ENCODE results near the gene PTMS.

PTMS gene

GRCh38 chr12:6752921-6753771 is 13.0 kb upstream of the PTMS start, which contains the start of gene MLF2:
TSS of gene MLF2 (minus strand) at chr12:6753141. CDS start at chr12:6752334, 807 bp downstream.
- DNase-seq = peak; percentile 98

- DNase-seq = no peak
These were observed 12.3 kb upstream of the PTMS start for GRCh38 chr12:6753772-6754356.

GRCh38 chr12:6754411-6754810 is 11.8 kb upstream of the PTMS start:
- no peak for DNase-seq

GRCh38 chr12:6757028-6757690 is 9.0 kb upstream of the PTMS start:
- no peak for DNase-seq

- DNase-seq = no peak
These were observed 7.6 kb upstream of the PTMS start for GRCh38 chr12:6758506-6759095.

GRCh38 chr12:6759741-6760140 is 6.4 kb upstream of the PTMS start:
- DNase-seq = no peak

- DNase-seq = no peak
These were observed 2.8 kb upstream of the PTMS start for GRCh38 chr12:6763380-6763779.

- peak; percentile 100 for DNase-seq
These were observed 1.9 kb upstream of the PTMS start for GRCh38 chr12:6764011-6764828.

GRCh38 chr12:6765048-6765633 is 1.0 kb upstream of the PTMS start:
- no peak for DNase-seq

- peak; percentile 38 for DNase-seq
These were observed 637 bp downstream of the PTMS start for GRCh38 chr12:6766651-6767349.

GRCh38 chr12:6767353-6768319 is 1.5 kb downstream of the PTMS start:
- DNase-seq = no peak

GRCh38 chr12:6768437-6768914 is 2.3 kb downstream of the PTMS start:
- no peak for DNase-seq

GRCh38 chr12:6768990-6769389 is 2.8 kb downstream of the PTMS start:
- DNase-seq = peak; percentile 28

GRCh38 chr12:6769666-6770065 is 3.5 kb downstream of the PTMS start:
- no peak for DNase-seq

- no peak for DNase-seq
These were observed 3.9 kb downstream of the PTMS start for GRCh38 chr12:6770094-6770493.

GRCh38 chr12:6770600-6770999 is 4.4 kb downstream of the PTMS start:
- no peak for DNase-seq

GRCh38 chr12:6771091-6771495 is 4.9 kb downstream of the PTMS start:
- DNase-seq = no peak

GRCh38 chr12:6771509-6772330 is 5.6 kb downstream of the PTMS start:
- DNase-seq = no peak

GRCh38 chr12:6772331-6772695 is 6.2 kb downstream of the PTMS start, which contains the start of gene LAG3:
TSS of gene LAG3 (plus strand) at chr12:6772520. CDS start at chr12:6772853, 333 bp downstream.
- no peak for DNase-seq
